ENCODE results near the gene ZNF23. TPM values are rescaled to one million over a fixed set of nuclear protein-coding genes. Genes with fewer than 3 reads are reported as not detected.

The ZNF23 gene
- total RNA-seq, 1 donor = 6.5 TPM

- Histone ChIP-seq H3K9me3 (ENCODE audit: low read depth, low read length) (no peaks in the 10 kb centered on the region), H3K4me3 (ENCODE audit: low read length) (no peak overlapping the region), H3K27me3 (ENCODE audit: insufficient read depth, low read length) (no peaks in the 10 kb centered on the region), H3K4me1 (ENCODE audit: insufficient read depth, low read length) (peaks cover 5% of the 10 kb centered on the region)
Measured at GRCh38 chr16:71480956-71481355, 18.9 kb upstream of the ZNF23 start.

GRCh38 chr16:71479420-71479819 is 17.4 kb upstream of the ZNF23 start:
- H3K9me3 ChIP-seq (ENCODE audit: low read depth, low read length) = no peaks in the 10 kb centered on the region
- no peaks in the 10 kb centered on the region for H3K27me3 ChIP-seq (ENCODE audit: insufficient read depth, low read length)
- no peak overlapping the region for H3K4me3 ChIP-seq (ENCODE audit: low read length)
- H3K4me1 ChIP-seq (ENCODE audit: insufficient read depth, low read length) = no peaks in the 10 kb centered on the region

GRCh38 chr16:71476457-71477124 is 14.5 kb upstream of the ZNF23 start:
- no peaks in the 10 kb centered on the region for H3K27me3 ChIP-seq (ENCODE audit: insufficient read depth, low read length)
- H3K4me3 ChIP-seq (ENCODE audit: low read length) = no peak overlapping the region
- H3K9me3 ChIP-seq (ENCODE audit: low read depth, low read length) = no peaks in the 10 kb centered on the region
- no peaks in the 10 kb centered on the region for H3K4me1 ChIP-seq (ENCODE audit: insufficient read depth, low read length)

GRCh38 chr16:71474864-71475263 is 12.8 kb upstream of the ZNF23 start:
- H3K4me1 ChIP-seq (ENCODE audit: insufficient read depth, low read length) = no peaks in the 10 kb centered on the region
- no peak overlapping the region for H3K4me3 ChIP-seq (ENCODE audit: low read length)
- no peaks in the 10 kb centered on the region for H3K9me3 ChIP-seq (ENCODE audit: low read depth, low read length)
- no peaks in the 10 kb centered on the region for H3K27me3 ChIP-seq (ENCODE audit: insufficient read depth, low read length)

GRCh38 chr16:71473891-71474290 is 11.8 kb upstream of the ZNF23 start:
- Histone ChIP-seq H3K4me1 (ENCODE audit: insufficient read depth, low read length) (no peaks in the 10 kb centered on the region), H3K27me3 (ENCODE audit: insufficient read depth, low read length) (no peaks in the 10 kb centered on the region), H3K4me3 (ENCODE audit: low read length) (no peak overlapping the region), H3K9me3 (ENCODE audit: low read depth, low read length) (no peaks in the 10 kb centered on the region)

GRCh38 chr16:71472931-71473330 is 10.9 kb upstream of the ZNF23 start:
- H3K27me3 ChIP-seq (ENCODE audit: insufficient read depth, low read length) = no peaks in the 10 kb centered on the region
- no peak overlapping the region for H3K4me3 ChIP-seq (ENCODE audit: low read length)
- H3K9me3 ChIP-seq (ENCODE audit: low read depth, low read length) = no peaks in the 10 kb centered on the region
- H3K4me1 ChIP-seq (ENCODE audit: insufficient read depth, low read length) = no peaks in the 10 kb centered on the region

GRCh38 chr16:71472051-71472450 is 10.0 kb upstream of the ZNF23 start:
- no peaks in the 10 kb centered on the region for H3K9me3 ChIP-seq (ENCODE audit: low read depth, low read length)
- H3K4me3 ChIP-seq (ENCODE audit: low read length) = no peak overlapping the region
- no peaks in the 10 kb centered on the region for H3K4me1 ChIP-seq (ENCODE audit: insufficient read depth, low read length)
- no peaks in the 10 kb centered on the region for H3K27me3 ChIP-seq (ENCODE audit: insufficient read depth, low read length)

- no peaks in the 10 kb centered on the region for H3K27me3 ChIP-seq (ENCODE audit: insufficient read depth, low read length)
- no peaks in the 10 kb centered on the region for H3K4me1 ChIP-seq (ENCODE audit: insufficient read depth, low read length)
- H3K4me3 ChIP-seq (ENCODE audit: low read length) = no peak overlapping the region
- H3K9me3 ChIP-seq (ENCODE audit: low read depth, low read length) = no peaks in the 10 kb centered on the region
Measured at GRCh38 chr16:71467810-71468209, 5.8 kb upstream of the ZNF23 start.

GRCh38 chr16:71464231-71464630 is 2.2 kb upstream of the ZNF23 start:
- no peak overlapping the region for H3K4me3 ChIP-seq (ENCODE audit: low read length)
- H3K27me3 ChIP-seq (ENCODE audit: insufficient read depth, low read length) = no peaks in the 10 kb centered on the region
- peaks cover 9% of the 10 kb centered on the region for H3K4me1 ChIP-seq (ENCODE audit: insufficient read depth, low read length)
- H3K9me3 ChIP-seq (ENCODE audit: low read depth, low read length) = no peaks in the 10 kb centered on the region

- Histone ChIP-seq H3K9me3 (ENCODE audit: low read depth, low read length) (no peaks in the 10 kb centered on the region), H3K4me3 (ENCODE audit: low read length) (no peak overlapping the region), H3K4me1 (ENCODE audit: insufficient read depth, low read length) (peaks cover 9% of the 10 kb centered on the region), H3K27me3 (ENCODE audit: insufficient read depth, low read length) (no peaks in the 10 kb centered on the region)
Measured at GRCh38 chr16:71460941-71461340, 1.1 kb downstream of the ZNF23 start.

- Histone ChIP-seq H3K4me3 (ENCODE audit: low read length) (no peak overlapping the region), H3K9me3 (ENCODE audit: low read depth, low read length) (no peaks in the 10 kb centered on the region), H3K27me3 (ENCODE audit: insufficient read depth, low read length) (no peaks in the 10 kb centered on the region), H3K4me1 (ENCODE audit: insufficient read depth, low read length) (peaks cover 9% of the 10 kb centered on the region)
Measured at GRCh38 chr16:71460236-71460635, 1.8 kb downstream of the ZNF23 start.

- no peaks in the 10 kb centered on the region for H3K9me3 ChIP-seq (ENCODE audit: low read depth, low read length)
Measured at GRCh38 chr16:71459510-71459909, 2.5 kb downstream of the ZNF23 start.

GRCh38 chr16:71456801-71457200 is 5.2 kb downstream of the ZNF23 start:
- Histone ChIP-seq H3K27me3 (ENCODE audit: insufficient read depth, low read length) (no peaks in the 10 kb centered on the region), H3K9me3 (ENCODE audit: low read depth, low read length) (no peaks in the 10 kb centered on the region), H3K4me3 (ENCODE audit: low read length) (no peak overlapping the region), H3K4me1 (ENCODE audit: insufficient read depth, low read length) (peaks cover 6% of the 10 kb centered on the region)

More at GRCh38 chr16:71459510-71459909, 2.5 kb downstream of the ZNF23 start:
- Histone ChIP-seq H3K4me1 (ENCODE audit: insufficient read depth, low read length) (peaks cover 9% of the 10 kb centered on the region), H3K27me3 (ENCODE audit: insufficient read depth, low read length) (no peaks in the 10 kb centered on the region), H3K4me3 (ENCODE audit: low read length) (no peak overlapping the region)

- Histone ChIP-seq H3K9me3 (ENCODE audit: low read depth, low read length) (peaks cover 30% of the 10 kb centered on the region), H3K4me1 (ENCODE audit: insufficient read depth, low read length) (no peaks in the 10 kb centered on the region), H3K27me3 (ENCODE audit: insufficient read depth, low read length) (no peaks in the 10 kb centered on the region), H3K4me3 (ENCODE audit: low read length) (no peak overlapping the region)
Measured at GRCh38 chr16:71453036-71453435, 9.0 kb downstream of the ZNF23 start.

GRCh38 chr16:71449020-71449419 is 13.0 kb downstream of the ZNF23 start:
- Histone ChIP-seq H3K9me3 (ENCODE audit: low read depth, low read length) (peaks cover 53% of the 10 kb centered on the region), H3K27me3 (ENCODE audit: insufficient read depth, low read length) (no peaks in the 10 kb centered on the region), H3K4me1 (ENCODE audit: insufficient read depth, low read length) (no peaks in the 10 kb centered on the region), H3K4me3 (ENCODE audit: low read length) (no peak overlapping the region)

GRCh38 chr16:71448274-71448866 is 13.7 kb downstream of the ZNF23 start:
- H3K27me3 ChIP-seq (ENCODE audit: insufficient read depth, low read length) = no peaks in the 10 kb centered on the region
- H3K9me3 ChIP-seq (ENCODE audit: low read depth, low read length) = peaks cover 53% of the 10 kb centered on the region
- no peak overlapping the region for H3K4me3 ChIP-seq (ENCODE audit: low read length)
- H3K4me1 ChIP-seq (ENCODE audit: insufficient read depth, low read length) = no peaks in the 10 kb centered on the region

Measured in mononuclear cell (primary cell).